ENCODE measurements around the gene SLX4. TPM values are rescaled to one million over a fixed set of nuclear protein-coding genes. Genes with fewer than 3 reads are reported as not detected.

The SLX4 gene, protein sequence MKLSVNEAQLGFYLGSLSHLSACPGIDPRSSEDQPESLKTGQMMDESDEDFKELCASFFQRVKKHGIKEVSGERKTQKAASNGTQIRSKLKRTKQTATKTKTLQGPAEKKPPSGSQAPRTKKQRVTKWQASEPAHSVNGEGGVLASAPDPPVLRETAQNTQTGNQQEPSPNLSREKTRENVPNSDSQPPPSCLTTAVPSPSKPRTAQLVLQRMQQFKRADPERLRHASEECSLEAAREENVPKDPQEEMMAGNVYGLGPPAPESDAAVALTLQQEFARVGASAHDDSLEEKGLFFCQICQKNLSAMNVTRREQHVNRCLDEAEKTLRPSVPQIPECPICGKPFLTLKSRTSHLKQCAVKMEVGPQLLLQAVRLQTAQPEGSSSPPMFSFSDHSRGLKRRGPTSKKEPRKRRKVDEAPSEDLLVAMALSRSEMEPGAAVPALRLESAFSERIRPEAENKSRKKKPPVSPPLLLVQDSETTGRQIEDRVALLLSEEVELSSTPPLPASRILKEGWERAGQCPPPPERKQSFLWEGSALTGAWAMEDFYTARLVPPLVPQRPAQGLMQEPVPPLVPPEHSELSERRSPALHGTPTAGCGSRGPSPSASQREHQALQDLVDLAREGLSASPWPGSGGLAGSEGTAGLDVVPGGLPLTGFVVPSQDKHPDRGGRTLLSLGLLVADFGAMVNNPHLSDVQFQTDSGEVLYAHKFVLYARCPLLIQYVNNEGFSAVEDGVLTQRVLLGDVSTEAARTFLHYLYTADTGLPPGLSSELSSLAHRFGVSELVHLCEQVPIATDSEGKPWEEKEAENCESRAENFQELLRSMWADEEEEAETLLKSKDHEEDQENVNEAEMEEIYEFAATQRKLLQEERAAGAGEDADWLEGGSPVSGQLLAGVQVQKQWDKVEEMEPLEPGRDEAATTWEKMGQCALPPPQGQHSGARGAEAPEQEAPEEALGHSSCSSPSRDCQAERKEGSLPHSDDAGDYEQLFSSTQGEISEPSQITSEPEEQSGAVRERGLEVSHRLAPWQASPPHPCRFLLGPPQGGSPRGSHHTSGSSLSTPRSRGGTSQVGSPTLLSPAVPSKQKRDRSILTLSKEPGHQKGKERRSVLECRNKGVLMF (N-terminal part only)
- total RNA-seq = 4.9 and 6.1 TPM in 2 replicates

GRCh38 chr16:3611146-3611975 lies at the start of gene SLX4:
Gene SLX4, minus strand, starts transcription at chr16:3611606. Its CDS starts 2,642 bp downstream, at chr16:3608964.

GRCh38 chr16:3654249-3654991 lies 43.0 kb upstream of the SLX4 start, which contains the start of gene DNASE1:
Gene DNASE1, plus strand, starts transcription at chr16:3654691. Its CDS starts 683 bp downstream, at chr16:3655374.

GRCh38 chr16:3577302-3577752 lies 34.1 kb downstream of the SLX4 start, which contains the start of gene NLRC3:
Gene NLRC3, minus strand, starts transcription at chr16:3577403. Its CDS starts 12,367 bp downstream, at chr16:3565036.

Other genes with a start within 250 kb of the SLX4 start
- 10.8 and 10.9 TPM in 2 replicates for gene ZSCAN32, start 210.6 kb downstream of the SLX4 start, total RNA-seq
- 6.1 and 6.3 TPM in 2 replicates for gene ZNF174, start 210.4 kb downstream of the SLX4 start, total RNA-seq
- 1.9 and 2.1 TPM in 2 replicates for gene ZNF597, start 168.1 kb downstream of the SLX4 start, total RNA-seq
- 16.6 and 17.7 TPM in 2 replicates for gene NAA60, start 167.9 kb downstream of the SLX4 start, total RNA-seq
- not detected in 2 replicates for gene C16orf90, start 116.1 kb downstream of the SLX4 start, total RNA-seq
- 16.4 and 16.9 TPM in 2 replicates for gene CLUAP1, start 110.6 kb downstream of the SLX4 start, total RNA-seq
- gene NLRC3, start 34.2 kb downstream of the SLX4 start, total RNA-seq = under 0.01 and 0.07 TPM in 2 replicates
- 23.7 and 26.2 TPM in 2 replicates for gene DNASE1, start 43.1 kb upstream of the SLX4 start, total RNA-seq
- gene TRAP1, start 105.9 kb upstream of the SLX4 start, total RNA-seq = 46.3 and 160 TPM in 2 replicates